NT2/D1 (cell line): ENCODE data around the gene PHEX.

Source experiments
- SUZ12 ChIP-seq: IDR thresholded peaks from 2 replicates; pipeline ENCODE4 v1.6.1; 2011; ENCODE audit not compliant: insufficient read length, insufficient read depth; ENCODE audit errors: extremely low read depth
- YY1 ChIP-seq: IDR thresholded peaks from 2 replicates; pipeline ENCODE4 v1.6.1; 2011; ENCODE audit not compliant: insufficient read length, insufficient read depth

GRCh38 chrX:22186165-22186564, 154.0 kb downstream of the PHEX start:
- TF ChIP-seq YY1 (no peak), SUZ12 (no peak)
